ENCODE data around the gene CCDC188.
A peak's percentile ranks its signal among the peaks of the same experiment; 100 is the strongest.

Gene CCDC188

GRCh38 chr22:20141186-20142077 lies 9.4 kb downstream of the CCDC188 start:
- TF ChIP-seq GATA2 (IDR thresholded peaks at IDR 0.05; ENCODE audit: low read depth, low read length) (no peak), GATA3 (IDR thresholded peaks at IDR 0.05; ENCODE audit: low read depth, low read length) (no peak)

DNA sequence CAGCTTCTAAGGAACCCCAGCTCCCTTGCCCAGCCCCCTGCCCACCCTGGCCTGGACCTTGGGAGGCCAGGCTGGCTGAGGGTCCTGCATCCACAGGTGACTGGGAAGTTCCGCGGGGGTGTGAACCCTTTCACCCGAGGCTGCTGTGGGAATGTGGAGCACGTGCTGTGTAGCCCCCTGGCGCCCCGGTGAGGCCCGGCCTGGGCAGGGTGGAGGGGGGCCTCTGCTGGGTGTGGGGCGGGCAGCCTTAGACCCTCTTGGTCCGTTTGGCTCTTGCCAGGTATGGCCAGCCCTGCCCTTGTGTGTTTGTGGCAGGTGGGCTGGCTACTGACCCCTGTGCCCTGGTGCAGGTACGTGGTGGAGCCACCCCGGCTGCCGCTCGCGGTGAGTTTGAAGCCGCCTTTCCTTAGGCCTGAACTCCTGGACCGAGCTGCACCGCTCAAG lies 10.3 kb downstream of the CCDC188 start:
- TF ChIP-seq GATA3 (IDR thresholded peaks at IDR 0.05; ENCODE audit: low read depth, low read length) (no peak), GATA2 (IDR thresholded peaks at IDR 0.05; ENCODE audit: low read depth, low read length) (no peak)

GRCh38 chr22:20140107-20140445 lies 10.8 kb downstream of the CCDC188 start:
- TF ChIP-seq GATA3 (IDR thresholded peaks at IDR 0.05; ENCODE audit: low read depth, low read length): no peak
- TF ChIP-seq GATA2 (IDR thresholded peaks at IDR 0.05; ENCODE audit: low read depth, low read length): no peak

- TF ChIP-seq GATA2 (IDR thresholded peaks at IDR 0.05; ENCODE audit: low read depth, low read length) (no peak), GATA3 (IDR thresholded peaks at IDR 0.05; ENCODE audit: low read depth, low read length) (no peak)
These were observed 11.3 kb downstream of the CCDC188 start for GRCh38 chr22:20139391-20140106.

- TF ChIP-seq GATA2 (IDR thresholded peaks at IDR 0.05; ENCODE audit: low read depth, low read length) (no peak), GATA3 (IDR thresholded peaks at IDR 0.05; ENCODE audit: low read depth, low read length) (no peak)
These were observed 12.0 kb downstream of the CCDC188 start for GRCh38 chr22:20138868-20139267.

DNA sequence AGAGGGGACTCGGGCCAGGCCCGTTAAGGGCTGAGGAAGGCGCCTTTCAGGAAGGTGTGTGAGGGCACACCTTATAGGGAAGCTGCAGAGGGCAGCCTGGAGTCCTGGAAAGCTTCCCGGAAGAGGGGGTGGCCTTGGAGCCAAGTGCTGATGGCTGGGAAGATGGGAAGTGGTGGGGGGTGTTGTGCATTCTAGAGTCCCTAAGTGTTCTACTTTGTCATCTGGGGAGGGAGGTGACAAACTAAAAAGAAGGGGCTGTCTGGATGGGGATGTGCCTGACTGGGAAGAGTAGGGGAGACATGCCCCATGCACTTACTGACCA lies 12.5 kb downstream of the CCDC188 start:
- TF ChIP-seq GATA2 (IDR thresholded peaks at IDR 0.05; ENCODE audit: low read depth, low read length): no peak

DNA sequence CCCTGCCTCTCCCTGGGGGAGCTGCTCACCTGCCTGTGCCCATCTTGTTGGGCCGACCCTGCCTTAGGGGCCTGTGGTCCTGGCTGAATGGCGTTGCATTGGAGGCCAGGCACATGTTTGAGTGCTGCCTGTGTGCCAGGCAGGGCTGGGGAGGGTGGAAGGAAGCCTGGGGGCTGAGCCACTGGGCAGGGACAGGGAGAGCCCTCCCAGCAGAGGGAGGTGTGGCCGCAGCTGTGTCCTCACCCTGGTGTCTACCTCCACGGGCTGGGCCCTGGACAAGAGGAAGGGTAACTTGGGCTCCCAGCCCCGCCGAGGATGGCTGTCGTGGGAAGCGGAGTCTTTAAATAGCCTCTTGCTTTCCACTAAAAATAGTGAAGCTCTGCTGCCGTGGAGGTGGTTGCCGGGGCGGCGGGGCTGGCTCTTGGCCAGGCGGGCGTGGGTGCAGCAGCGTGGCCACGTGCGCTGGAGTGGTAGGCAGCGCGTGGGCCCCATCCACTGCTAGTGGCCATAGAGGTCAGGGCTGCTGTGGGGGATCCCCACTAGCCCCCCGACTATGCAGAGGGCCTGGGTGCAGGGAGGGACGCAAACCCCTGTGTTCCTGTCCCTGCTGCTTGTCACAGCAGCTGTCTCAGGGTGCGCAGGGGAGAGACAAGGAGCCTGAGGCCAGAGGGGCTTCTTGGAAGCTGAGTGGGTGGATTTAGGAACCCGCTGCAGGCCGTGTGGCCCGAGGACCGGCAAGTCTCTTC lies 13.0 kb downstream of the CCDC188 start:
- no peak for TF ChIP-seq GATA2 (IDR thresholded peaks at IDR 0.05; ENCODE audit: low read depth, low read length)
- no peak for TF ChIP-seq GATA3 (IDR thresholded peaks at IDR 0.05; ENCODE audit: low read depth, low read length)

DNA sequence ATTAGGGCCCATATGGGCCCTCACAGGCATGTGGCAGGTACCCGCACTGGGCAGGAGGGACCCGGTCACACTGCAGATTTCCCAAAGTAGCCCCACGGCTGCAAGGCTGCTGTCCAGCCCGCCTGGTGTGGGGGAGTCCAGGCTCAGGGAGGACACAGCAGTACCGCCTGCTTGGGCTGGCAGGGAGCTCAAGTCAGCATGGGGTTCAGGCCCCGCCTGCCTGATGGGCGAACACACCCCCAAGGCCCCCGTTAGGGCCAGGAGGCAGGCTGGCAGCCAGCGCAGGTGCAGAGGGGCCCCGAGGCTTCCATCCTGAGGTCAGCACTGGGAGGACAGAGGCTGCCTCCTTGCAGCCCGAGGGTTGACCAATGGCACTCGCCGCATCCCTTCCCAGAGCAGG lies 13.7 kb downstream of the CCDC188 start:
- TF ChIP-seq GATA3 (IDR thresholded peaks at IDR 0.05; ENCODE audit: low read depth, low read length) (no peak), GATA2 (IDR thresholded peaks at IDR 0.05; ENCODE audit: low read depth, low read length) (no peak)

- TF ChIP-seq GATA3 (IDR thresholded peaks at IDR 0.05; ENCODE audit: low read depth, low read length) (no peak), GATA2 (IDR thresholded peaks at IDR 0.05; ENCODE audit: low read depth, low read length) (no peak)
These were observed 14.3 kb downstream of the CCDC188 start for GRCh38 chr22:20136603-20136873.

DNA sequence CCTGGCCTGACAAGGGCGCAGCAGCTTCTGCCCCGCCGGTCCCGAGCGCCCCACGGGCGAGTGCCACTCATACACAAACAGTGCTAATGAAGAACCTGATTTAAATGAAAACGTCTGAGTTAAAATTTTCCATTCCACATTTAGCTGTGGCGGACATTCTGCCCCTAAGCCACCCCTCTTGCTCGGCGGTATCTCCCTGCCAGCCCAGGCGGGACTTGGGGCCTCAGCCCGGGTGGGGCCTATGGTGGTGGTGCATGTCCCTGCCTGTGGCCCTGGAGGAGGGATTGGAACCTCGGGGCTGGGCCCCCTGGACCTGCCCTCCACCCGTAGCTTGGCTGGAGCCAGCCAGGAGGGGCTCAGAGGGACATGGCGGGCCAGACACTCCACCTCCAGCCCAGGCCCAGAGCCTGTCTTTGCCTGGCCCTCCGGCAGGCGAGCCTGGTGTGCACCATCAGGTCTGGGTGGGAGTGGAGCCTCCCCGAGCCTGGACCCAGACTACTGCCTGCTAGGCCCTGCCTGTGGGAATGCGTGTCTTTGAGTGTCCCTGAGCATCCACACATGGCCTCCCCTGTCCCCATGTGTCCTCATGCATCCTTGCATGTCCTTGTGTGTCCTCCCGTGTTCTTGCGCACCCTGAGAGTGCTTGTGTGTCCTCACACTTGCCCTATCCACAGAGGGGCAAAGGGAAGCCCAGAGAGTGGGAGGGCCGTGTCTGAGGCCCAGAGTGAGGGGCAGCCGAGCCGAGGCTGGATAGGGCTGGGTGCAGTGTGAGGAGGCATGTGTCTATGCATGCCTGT lies 14.9 kb downstream of the CCDC188 start:
- TF ChIP-seq GATA3 (IDR thresholded peaks at IDR 0.05; ENCODE audit: low read depth, low read length): no peak
- TF ChIP-seq GATA2 (IDR thresholded peaks at IDR 0.05; ENCODE audit: low read depth, low read length): no peak

- TF ChIP-seq GATA2 (IDR thresholded peaks at IDR 0.05; ENCODE audit: low read depth, low read length) (peak; percentile 89), GATA3 (IDR thresholded peaks at IDR 0.05; ENCODE audit: low read depth, low read length) (no peak)
These were observed 15.6 kb downstream of the CCDC188 start for GRCh38 chr22:20135265-20135664.

DNA sequence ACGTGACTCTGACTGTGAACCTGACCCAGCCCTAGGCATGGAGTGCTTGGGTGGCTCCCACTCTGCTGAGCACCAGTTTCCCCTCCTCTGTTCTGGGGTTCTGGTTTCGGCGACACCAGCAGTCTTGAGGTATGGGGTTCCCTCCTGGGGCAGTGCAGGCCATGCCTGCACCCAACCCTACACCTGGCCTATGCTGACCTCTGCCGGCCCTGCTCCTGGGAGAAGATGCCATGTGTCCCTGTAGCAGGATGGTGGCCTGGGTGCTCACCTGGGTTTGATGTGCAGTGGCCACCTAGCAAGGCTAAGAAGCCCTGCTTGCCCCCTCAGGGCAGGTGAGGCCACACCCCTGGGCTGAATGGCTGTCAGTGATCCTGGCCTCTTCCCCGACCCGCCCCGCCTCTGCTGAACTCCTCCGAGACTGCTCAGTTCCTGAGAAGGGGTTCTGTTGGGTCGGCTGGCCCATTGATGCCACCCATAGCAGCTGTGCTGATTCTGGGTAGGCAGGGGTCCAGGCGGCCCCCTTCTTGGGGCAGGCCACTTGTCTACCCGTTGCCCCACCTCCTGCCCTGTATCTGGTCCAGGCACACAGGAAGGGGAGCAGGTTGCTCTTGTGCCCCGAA lies 16.8 kb downstream of the CCDC188 start:
- TF ChIP-seq GATA3 (IDR thresholded peaks at IDR 0.05; ENCODE audit: low read depth, low read length) (no peak), GATA2 (IDR thresholded peaks at IDR 0.05; ENCODE audit: low read depth, low read length) (no peak)

GRCh38 chr22:20132686-20133246 lies 18.1 kb downstream of the CCDC188 start:
- TF ChIP-seq GATA2 (IDR thresholded peaks at IDR 0.05; ENCODE audit: low read depth, low read length) (no peak), GATA3 (IDR thresholded peaks at IDR 0.05; ENCODE audit: low read depth, low read length) (no peak)
